ENCODE measurements around the gene KCTD20. TPM values are rescaled to one million over a fixed set of nuclear protein-coding genes. Genes with fewer than 3 reads are reported as not detected.

Gene KCTD20
- 27.6 and 37.5 TPM in 2 replicates for total RNA-seq

GRCh38 chr6:36442671-36443470, at the start of gene KCTD20, which contains the start of gene PXT1:
Gene KCTD20, plus strand, starts transcription at chr6:36443000. Its CDS starts 27,098 bp downstream, at chr6:36470098.
Gene PXT1, minus strand, starts transcription at chr6:36442854. Its CDS starts 16,772 bp downstream, at chr6:36426082.

Other genes starting within 250 kb of the KCTD20 start
- gene BRPF3, start 246.3 kb upstream of the KCTD20 start, total RNA-seq: 6.8 and 9.2 TPM in 2 replicates
- gene PNPLA1, start 172.9 kb upstream of the KCTD20 start, total RNA-seq: not detected in 2 replicates
- under 0.01 TPM in 1 of 2 replicates, not detected in the other for gene BNIP5, start 106.1 kb upstream of the KCTD20 start, total RNA-seq
- gene ETV7, start 55.3 kb upstream of the KCTD20 start, total RNA-seq: 0.47 and 1.1 TPM in 2 replicates
- under 0.01 TPM in 1 of 2 replicates, not detected in the other for gene PXT1, start 146 bp upstream of the KCTD20 start, total RNA-seq
- gene STK38, start 104.5 kb downstream of the KCTD20 start, total RNA-seq: 11.6 and 12.5 TPM in 2 replicates
- 134 and 173 TPM in 2 replicates for gene SRSF3, start 151.4 kb downstream of the KCTD20 start, total RNA-seq
- 324 and 371 TPM in 2 replicates for gene CDKN1A, start 235.7 kb downstream of the KCTD20 start, total RNA-seq

Data from bronchial smooth muscle cell (primary cell).